SK-N-SH (cell line): Measurements from ENCODE around the gene FOXP1.

Experiments used
- RAD21 ChIP-seq: IDR thresholded peaks from 2 replicates; pipeline ENCODE4 v1.6.1; 2012; ENCODE audit warnings: mild to moderate bottlenecking, low read length
- TF ChIP-seq, protein P1 (sequence below): fragments of 200-600 bp; sonication (generic); IDR thresholded peaks from 2 replicates; pipeline ENCODE4 v1.6.1; 2017; ENCODE audit warnings: antibody characterized with exemption, mild to moderate bottlenecking, moderate library complexity

DNA sequence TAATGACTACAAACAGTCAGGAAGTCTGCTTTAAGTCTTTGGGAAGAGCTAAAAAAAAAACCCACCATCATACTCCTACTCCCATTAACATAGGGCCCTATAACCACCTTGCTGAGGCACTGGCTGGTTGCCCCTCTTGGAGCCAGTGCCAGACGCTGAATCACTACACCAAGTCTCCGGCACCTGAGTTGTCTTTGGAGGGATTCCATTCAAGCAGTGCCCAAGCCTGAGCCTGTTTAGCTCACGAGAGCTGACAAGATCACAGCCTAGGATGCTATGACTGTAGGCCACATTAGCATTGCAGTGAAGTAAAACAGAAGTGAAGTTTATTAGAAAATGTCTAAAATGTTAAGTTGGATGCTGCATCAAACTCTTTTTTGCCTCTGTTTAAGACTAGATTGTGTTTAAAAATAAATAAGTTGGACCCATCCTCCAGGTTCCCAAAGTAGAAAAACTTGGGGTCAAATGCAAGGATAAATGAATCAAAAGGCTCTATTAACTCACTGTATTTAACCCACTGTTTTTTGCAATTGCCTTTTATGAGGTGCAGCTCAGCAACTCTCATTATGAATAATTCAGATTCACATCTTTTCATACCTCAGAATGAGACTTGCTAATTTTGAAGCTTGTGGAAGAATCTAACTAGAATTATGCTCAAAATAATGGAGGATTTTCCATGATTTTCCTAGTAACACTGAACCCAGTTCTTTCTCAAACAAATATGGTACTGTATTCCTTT, 461.9 kb downstream of the FOXP1 start:
- TF ChIP-seq, protein P1, sequence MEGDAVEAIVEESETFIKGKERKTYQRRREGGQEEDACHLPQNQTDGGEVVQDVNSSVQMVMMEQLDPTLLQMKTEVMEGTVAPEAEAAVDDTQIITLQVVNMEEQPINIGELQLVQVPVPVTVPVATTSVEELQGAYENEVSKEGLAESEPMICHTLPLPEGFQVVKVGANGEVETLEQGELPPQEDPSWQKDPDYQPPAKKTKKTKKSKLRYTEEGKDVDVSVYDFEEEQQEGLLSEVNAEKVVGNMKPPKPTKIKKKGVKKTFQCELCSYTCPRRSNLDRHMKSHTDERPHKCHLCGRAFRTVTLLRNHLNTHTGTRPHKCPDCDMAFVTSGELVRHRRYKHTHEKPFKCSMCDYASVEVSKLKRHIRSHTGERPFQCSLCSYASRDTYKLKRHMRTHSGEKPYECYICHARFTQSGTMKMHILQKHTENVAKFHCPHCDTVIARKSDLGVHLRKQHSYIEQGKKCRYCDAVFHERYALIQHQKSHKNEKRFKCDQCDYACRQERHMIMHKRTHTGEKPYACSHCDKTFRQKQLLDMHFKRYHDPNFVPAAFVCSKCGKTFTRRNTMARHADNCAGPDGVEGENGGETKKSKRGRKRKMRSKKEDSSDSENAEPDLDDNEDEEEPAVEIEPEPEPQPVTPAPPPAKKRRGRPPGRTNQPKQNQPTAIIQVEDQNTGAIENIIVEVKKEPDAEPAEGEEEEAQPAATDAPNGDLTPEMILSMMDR = no peak
- no peak for TF ChIP-seq RAD21
